ENCODE data around the gene ACP2.

The ACP2 gene

GRCh38 chr11:47248664-47249377, at the start of gene ACP2:
Gene ACP2 (minus strand): TSS chr11:47248814. CDS start chr11:47248789, 25 bp downstream.
- CTCF ChIA-PET, result interaction anchor here (0.8 to 4.4 kb wide), 9 partner anchors 10 to 159 kb away, joined by 3 to 40 read pairs (median 3); partner anchors contain the start of genes NR1H3 and PACSIN3
- peak within 1 kb of the TSS; percentile 72 for H3K4me3 ChIP-seq (ENCODE audit: low read depth, low read length)
- POLR2A ChIA-PET, result interaction anchor here (0.6 to 6.7 kb wide), 25 partner anchors 9 to 312 kb away, joined by 3 to 61 read pairs (median 6); partner anchors contain the start of genes CSTPP1, DDB2, MADD and NR1H3
- no peaks in the 10 kb centered on the region for H3K4me1 ChIP-seq (ENCODE audit: control insufficient read depth, insufficient read depth, low read length)
- peak within 1 kb of the TSS; percentile 50 for H3K27ac ChIP-seq (ENCODE audit: extremely low read depth, low read depth, low read length)
- peaks cover 0 to 34% of the 10 kb centered on the region in 2 experiments; a peak in 2 of 3 replicates for H3K36me3 ChIP-seq (ENCODE audit: control insufficient read depth in 2 of 2, insufficient read depth in 1 of 2, low read length in 2 of 2)
- H3K9me3 ChIP-seq (ENCODE audit: control insufficient read depth, insufficient read depth, low read depth, low read length), result no peaks in the 10 kb centered on the region
- TF ChIP-seq KLF9 (tag by site-specific recombination; IDR thresholded peaks at IDR 0.05; ENCODE audit: low read depth) (peak; percentile 87), ZNF837 (tag by site-specific recombination; IDR thresholded peaks at IDR 0.05) (no peak), ZNF354C (tag by site-specific recombination; IDR thresholded peaks at IDR 0.05; ENCODE audit: borderline replicate concordance, low read depth) (no peak), ZSCAN30 (tag by site-specific recombination; IDR thresholded peaks at IDR 0.05) (peak; percentile 82), BCL11B (tag by site-specific recombination; IDR thresholded peaks at IDR 0.05; ENCODE audit: low read depth) (no peak), ZNF473 (tag by site-specific recombination; IDR thresholded peaks at IDR 0.05) (no peak), ZNF175 (tag by site-specific recombination; IDR thresholded peaks at IDR 0.05) (no peak), SETDB1 (IDR thresholded peaks at IDR 0.05; ENCODE audit: insufficient read length, low read length) (no peak), ZBTB20 (tag by site-specific recombination; IDR thresholded peaks at IDR 0.05) (peak; percentile 41), ZNF768 (tag by site-specific recombination; IDR thresholded peaks at IDR 0.05) (no peak), ELK4 (IDR thresholded peaks at IDR 0.05; ENCODE audit: borderline replicate concordance, low read depth, low read length) (no peak), MYNN (tag by site-specific recombination; IDR thresholded peaks at IDR 0.05; ENCODE audit: borderline replicate concordance) (no peak), ZFP3 (tag by site-specific recombination; IDR thresholded peaks at IDR 0.05; ENCODE audit: low read depth) (no peak), GLIS2 (tag by site-specific recombination; IDR thresholded peaks at IDR 0.05) (peak; percentile 75), GLIS1 (tag by site-specific recombination; IDR thresholded peaks at IDR 0.05) (no peak), SP2 (tag by site-specific recombination; IDR thresholded peaks at IDR 0.05) (peak; percentile 76), KLF16 (tag by site-specific recombination; IDR thresholded peaks at IDR 0.05) (peak; percentile 92), ZNF324 (tag by site-specific recombination; IDR thresholded peaks at IDR 0.05) (peak; percentile 94), ZNF202 (tag by site-specific recombination; IDR thresholded peaks at IDR 0.05; ENCODE audit: borderline replicate concordance) (no peak), ZNF350 (tag by site-specific recombination; IDR thresholded peaks at IDR 0.05) (no peak), CTCF (tag by site-specific recombination; IDR thresholded peaks at IDR 0.05) (peak; percentile 65), SP7 (tag by site-specific recombination; IDR thresholded peaks at IDR 0.05) (peak; percentile 86), ZNF701 (tag by site-specific recombination; IDR thresholded peaks at IDR 0.05) (no peak)
- TF ChIP-seq, protein P1, sequence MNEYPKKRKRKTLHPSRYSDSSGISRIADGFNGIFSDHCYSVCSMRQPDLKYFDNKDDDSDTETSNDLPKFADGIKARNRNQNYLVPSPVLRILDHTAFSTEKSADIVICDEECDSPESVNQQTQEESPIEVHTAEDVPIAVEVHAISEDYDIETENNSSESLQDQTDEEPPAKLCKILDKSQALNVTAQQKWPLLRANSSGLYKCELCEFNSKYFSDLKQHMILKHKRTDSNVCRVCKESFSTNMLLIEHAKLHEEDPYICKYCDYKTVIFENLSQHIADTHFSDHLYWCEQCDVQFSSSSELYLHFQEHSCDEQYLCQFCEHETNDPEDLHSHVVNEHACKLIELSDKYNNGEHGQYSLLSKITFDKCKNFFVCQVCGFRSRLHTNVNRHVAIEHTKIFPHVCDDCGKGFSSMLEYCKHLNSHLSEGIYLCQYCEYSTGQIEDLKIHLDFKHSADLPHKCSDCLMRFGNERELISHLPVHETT (tag by site-specific recombination; IDR thresholded peaks at IDR 0.05), result peak; percentile 90
- TF ChIP-seq, protein P2, sequence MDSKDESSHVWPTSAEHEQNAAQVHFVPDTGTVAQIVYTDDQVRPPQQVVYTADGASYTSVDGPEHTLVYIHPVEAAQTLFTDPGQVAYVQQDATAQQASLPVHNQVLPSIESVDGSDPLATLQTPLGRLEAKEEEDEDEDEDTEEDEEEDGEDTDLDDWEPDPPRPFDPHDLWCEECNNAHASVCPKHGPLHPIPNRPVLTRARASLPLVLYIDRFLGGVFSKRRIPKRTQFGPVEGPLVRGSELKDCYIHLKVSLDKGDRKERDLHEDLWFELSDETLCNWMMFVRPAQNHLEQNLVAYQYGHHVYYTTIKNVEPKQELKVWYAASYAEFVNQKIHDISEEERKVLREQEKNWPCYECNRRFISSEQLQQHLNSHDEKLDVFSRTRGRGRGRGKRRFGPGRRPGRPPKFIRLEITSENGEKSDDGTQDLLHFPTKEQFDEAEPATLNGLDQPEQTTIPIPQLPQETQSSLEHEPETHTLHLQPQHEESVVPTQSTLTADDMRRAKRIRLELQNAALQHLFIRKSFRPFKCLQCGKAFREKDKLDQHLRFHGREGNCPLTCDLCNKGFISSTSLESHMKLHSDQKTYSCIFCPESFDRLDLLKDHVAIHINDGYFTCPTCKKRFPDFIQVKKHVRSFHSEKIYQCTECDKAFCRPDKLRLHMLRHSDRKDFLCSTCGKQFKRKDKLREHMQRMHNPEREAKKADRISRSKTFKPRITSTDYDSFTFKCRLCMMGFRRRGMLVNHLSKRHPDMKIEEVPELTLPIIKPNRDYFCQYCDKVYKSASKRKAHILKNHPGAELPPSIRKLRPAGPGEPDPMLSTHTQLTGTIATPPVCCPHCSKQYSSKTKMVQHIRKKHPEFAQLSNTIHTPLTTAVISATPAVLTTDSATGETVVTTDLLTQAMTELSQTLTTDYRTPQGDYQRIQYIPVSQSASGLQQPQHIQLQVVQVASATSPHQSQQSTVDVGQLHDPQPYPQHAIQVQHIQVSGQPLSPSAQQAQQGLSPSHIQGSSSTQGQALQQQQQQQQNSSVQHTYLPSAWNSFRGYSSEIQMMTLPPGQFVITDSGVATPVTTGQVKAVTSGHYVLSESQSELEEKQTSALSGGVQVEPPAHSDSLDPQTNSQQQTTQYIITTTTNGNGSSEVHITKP (tag by site-specific recombination; IDR thresholded peaks at IDR 0.05), result peak; percentile 90
- TF ChIP-seq, protein P3, sequence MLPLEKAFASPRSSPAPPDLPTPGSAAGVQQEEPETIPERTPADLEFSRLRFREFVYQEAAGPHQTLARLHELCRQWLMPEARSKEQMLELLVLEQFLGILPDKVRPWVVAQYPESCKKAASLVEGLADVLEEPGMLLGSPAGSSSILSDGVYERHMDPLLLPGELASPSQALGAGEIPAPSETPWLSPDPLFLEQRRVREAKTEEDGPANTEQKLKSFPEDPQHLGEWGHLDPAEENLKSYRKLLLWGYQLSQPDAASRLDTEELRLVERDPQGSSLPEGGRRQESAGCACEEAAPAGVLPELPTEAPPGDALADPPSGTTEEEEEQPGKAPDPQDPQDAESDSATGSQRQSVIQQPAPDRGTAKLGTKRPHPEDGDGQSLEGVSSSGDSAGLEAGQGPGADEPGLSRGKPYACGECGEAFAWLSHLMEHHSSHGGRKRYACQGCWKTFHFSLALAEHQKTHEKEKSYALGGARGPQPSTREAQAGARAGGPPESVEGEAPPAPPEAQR (tag by site-specific recombination; IDR thresholded peaks at IDR 0.05), result peak; percentile 59; the same call in 1 of the 2 replicates
- TF ChIP-seq, protein P4, sequence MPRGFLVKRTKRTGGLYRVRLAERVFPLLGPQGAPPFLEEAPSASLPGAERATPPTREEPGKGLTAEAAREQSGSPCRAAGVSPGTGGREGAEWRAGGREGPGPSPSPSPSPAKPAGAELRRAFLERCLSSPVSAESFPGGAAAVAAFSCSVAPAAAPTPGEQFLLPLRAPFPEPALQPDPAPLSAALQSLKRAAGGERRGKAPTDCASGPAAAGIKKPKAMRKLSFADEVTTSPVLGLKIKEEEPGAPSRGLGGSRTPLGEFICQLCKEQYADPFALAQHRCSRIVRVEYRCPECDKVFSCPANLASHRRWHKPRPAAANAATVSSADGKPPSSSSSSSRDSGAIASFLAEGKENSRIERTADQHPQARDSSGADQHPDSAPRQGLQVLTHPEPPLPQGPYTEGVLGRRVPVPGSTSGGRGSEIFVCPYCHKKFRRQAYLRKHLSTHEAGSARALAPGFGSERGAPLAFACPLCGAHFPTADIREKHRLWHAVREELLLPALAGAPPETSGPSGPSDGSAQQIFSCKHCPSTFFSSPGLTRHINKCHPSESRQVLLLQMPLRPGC (tag by site-specific recombination; IDR thresholded peaks at IDR 0.05), result no peak; the same call in 1 of the 2 replicates
